DMS114 treated with DMSO at 0.1 percent for 48 hours (cell line): Measurements from ENCODE around the gene RWDD2A.
A peak's percentile ranks its signal among the peaks of the same experiment; 100 is the strongest.

Experiments used
- DNase-seq: peaks from one replicate; lab custom pipeline; 2025; ENCODE audit not compliant: unreplicated experiment; lab: John Stamatoyannopoulos, UW

Gene RWDD2A

DNA sequence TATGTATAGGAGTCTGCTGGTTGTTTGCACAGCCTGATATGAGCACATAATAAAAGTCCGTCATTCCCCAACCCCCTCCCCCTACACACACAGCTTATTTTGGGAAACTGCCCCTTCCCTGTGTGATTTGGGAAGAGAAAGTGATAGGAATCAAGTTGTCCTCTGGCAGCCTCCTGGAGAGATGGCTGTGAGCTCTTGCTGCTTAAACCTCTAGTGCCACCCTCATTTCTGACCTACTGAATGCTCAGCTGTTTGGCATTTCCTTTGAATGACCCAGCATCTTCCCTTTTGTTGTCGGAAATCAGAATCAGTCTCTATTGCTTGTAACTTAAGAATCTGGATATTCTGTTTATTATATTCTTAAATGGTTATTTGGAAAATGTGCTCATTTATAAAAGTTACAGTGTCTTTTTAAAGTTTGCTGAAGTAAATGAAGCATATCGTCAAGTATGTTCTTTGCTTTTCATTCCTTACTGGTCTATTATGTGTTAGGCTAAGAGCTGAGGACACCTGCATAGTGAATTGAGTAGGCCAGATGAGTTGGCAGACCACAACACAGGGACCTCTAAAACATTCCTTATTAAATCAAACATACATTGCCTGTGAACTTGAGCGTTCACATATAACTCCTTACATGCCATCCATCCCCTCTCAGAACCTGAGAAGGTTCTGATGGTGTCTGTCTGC lies 5.5 kb downstream of the RWDD2A start:
- no peak for DNase-seq

DNA sequence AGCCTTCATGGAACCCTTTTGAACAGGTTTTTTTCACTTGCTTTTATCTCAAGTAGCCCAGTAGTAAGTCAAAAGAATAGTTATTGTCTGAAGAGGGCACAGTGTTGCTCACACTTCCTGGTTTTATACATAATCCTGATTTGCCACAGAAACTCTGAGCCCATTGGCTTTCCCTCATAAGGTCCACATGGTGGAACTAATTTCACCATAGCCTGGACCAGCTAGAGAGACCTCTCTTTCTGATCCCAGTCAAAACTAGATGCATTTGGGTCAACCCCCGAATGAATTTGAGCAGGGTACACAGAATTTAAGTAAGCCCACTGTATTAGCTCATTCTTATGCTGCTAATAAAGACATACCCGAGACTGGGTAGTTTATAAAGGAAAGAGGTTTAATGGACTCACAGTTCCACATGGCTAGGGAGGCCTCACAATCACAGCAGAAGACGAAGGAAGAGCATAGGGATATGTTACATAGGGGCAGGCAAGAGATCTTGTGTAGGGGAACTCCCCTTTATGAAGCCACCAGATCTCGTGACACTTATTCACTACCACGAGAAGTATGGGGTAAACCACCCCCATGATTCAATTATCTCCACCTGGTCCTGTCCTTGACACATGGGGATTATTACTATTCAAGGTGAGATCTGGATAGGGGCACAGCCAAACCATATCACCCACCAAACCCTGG lies 6.2 kb downstream of the RWDD2A start:
- DNase-seq = no peak

DNA sequence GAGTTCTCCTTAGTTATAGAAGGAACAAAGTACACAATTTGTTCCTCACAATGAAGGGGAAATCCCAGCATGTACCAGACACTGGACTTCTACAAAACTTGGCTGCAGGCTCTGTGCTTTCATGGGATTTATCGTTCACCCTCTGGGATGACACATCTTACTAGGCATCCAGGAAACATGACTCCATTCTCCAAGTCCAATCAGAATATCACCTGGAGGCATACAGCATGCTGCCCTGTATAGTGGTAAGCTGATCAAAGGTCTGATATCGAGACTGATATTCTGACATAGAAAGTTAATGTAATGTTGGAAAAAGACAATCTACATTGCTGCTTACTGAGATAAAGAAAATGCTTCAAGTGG lies 6.7 kb downstream of the RWDD2A start:
- no peak for DNase-seq

DNA sequence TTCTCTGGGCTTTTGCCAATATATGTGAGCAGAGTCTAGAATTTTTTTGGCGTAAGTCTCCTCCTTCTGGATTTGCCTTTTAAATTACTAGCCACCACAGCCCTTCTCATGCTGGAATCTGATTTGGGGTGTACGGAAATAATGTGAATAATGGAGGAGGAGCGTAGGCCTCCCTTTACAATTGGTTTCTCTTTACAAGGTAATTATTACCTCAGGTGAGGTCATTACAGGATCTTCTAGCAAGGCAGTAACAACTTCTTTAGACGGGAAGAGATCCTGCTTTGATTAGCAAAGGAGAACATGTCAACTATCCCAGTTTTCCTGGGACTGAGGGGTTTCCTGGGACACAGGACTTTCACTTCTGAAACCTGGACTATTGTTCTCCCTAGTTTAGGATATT lies 8.9 kb downstream of the RWDD2A start:
- DNase-seq = no peak

DNA sequence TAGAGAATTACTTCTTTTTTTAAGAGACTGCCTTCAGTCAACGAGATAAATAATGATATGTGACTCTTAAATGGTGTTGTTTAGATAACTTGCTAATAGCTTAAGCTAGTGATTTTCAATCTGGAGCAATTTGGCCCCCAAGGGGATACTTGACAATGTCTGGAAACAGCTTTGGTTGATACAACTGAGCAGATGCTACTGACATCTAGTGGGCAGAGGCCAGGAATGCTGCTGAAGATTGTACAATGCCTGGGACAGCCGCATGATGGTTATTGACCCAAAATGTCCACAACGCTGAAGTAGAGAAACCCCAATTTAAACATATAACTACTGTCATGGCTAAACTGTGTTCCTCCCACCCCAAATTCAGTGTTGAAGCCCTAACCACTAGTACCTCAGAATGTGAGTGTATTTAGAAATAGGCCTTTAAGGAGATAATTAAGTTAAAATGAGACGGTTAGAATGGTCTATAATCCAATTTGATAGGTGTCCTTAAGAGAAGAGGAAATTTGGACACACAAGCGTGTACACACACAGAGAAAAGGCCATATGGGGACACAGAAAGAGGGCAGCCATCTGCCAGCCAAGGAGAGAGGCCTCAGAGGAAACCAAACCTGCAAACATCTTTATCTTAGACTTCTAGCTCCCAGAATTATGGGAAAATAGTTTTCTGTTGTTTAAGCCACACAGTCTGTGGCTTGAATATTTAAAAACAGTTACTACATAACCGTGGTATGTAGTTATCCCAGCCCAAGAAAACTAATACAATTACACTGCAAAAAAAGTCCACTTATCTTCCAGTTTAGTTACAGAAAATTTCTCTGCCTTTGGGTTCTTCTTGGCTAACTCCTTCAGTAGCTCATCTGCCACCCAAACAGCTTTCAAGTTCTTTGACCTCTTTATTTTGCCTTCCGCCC lies 22.2 kb downstream of the RWDD2A start:
- peak; percentile 62 for DNase-seq

DNA sequence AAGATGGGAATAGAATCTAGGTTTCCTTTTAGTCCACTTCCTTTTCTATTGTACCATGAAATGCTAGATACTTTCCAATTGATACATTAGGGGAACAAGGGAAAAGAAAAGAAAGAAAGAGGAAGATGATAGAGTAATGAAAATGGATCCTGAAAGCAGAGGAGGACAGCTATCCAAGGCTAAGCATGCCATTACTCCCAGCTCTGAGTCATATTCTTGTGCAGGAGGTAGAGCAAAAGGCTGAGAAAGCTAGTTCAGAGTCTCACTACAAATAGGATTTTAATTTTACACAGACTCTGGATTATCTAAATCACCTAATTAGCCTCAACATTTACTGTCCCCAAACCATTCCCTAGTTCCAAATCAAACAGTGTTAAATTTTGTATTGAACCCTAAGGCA lies 23.6 kb downstream of the RWDD2A start:
- DNase-seq = no peak

DNA sequence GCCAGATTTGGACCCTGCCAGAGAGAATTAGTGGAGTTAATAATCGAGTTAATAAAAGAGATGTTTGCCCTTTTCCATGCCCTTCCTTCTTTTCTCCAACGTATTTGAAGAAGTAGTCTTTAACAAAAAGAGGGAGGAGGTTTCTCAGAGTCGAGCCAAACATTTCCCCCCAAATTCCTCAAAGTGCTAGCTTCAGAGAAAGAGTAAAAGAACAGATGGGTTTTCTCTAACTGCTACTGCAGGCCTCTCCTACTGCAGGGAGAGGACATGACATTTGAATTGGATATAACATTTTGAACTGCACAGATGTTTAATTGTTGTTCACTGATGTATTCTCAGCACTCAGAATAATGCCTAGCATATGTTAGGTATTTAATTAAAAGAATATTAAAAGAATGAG lies 25.5 kb downstream of the RWDD2A start:
- DNase-seq = no peak

DNA sequence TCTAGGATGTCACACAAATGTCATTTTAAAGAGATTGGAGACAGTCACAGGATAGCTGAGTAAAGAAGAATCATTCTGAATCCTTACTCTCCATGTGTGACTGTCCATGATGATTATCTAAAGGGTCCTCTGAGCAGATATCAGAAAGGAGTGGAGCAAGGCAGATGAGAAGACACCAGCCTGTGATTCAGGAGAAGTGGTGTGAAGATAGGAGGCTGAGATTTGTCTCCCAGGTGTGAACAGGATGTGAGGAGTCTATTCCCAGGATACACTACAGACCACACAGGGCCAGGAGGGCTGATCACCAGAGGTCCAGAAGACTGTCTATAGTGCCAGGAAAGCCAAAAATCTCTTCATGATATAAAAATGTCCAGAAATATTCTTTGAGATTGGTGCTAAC lies 27.0 kb downstream of the RWDD2A start:
- DNase-seq = no peak

DNA sequence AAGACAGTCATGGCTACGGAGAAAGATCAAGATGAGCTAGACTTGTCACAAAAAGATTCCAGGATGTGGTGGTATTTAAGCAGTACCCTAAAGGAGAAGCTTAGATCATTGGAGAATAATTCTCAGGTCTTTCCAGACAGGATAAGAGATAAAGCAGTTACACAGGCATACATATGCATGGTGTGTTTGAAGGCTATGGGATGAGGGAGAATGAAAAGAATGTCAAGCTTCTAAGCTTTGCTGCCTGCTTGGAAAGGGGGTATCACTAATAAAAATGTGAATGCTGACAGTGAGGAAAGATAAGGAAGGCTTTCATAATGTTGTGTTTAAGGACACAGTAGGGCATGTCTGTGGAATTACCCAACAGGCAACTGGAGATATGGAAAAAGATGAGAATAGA lies 28.1 kb downstream of the RWDD2A start:
- no peak for DNase-seq

DNA sequence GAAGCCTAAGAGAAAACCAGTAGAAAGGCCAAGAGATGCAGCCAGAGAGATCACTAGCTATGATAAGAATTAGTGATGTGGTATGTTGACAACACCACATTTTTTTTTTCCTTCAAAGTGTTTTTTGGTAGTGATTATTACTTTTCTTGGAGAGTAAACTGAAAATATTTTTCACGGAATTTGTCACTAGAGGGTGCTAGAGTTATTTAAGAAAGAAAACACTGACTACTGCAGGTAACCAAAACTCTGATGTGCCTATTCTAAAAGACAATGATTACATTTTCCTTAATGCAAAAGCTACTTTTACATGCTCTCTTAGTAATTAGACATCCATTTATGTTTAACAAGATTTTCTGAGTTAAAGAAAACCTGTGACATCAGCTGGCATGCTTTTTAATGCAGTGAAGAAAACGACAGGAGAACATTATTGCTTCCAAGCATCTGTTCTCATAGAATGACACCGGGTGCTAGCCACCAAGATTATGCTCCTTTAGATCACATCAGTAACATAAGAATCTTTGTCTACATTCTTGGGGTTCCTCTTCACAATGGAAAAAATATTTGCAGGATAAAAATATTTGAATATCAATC lies 28.8 kb downstream of the RWDD2A start:
- DNase-seq = peak; percentile 25

DNA sequence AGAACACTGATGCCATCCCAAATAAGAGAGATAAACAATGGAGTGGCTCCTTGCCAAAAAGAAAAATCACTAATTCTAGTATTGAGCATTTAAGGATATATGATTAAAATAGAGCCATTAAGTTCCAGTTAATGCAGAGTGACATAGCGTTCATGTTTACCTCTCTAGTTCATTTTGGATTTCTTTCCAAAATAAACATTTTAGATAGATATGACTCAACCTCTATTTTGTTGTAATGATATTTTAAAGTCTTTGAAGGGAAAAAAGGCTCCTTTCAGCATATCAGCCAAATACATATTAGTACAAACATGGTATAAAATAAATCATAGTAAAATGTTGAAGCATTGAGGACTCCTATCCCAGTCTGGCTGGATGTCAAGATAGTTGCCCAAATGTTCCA lies 33.4 kb downstream of the RWDD2A start:
- no peak for DNase-seq

DNA sequence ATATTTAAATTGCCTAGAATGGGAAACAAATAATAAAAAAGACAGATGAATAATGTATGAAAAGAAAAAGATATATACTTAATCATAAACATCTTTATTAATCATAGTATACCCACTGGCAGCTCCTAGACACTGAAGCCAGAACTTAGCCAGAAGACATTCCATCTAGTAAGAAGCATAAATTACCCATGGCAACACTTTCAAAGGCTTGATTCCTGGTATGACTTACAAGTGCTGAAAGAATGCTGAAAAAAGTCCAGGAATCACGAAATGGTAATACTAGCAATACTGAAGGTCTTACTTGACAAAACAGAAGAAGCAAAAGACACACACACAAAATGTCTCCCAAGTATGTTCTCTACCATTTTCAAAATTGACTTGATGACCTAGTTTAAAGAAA lies 38.0 kb downstream of the RWDD2A start:
- no peak for DNase-seq

DNA sequence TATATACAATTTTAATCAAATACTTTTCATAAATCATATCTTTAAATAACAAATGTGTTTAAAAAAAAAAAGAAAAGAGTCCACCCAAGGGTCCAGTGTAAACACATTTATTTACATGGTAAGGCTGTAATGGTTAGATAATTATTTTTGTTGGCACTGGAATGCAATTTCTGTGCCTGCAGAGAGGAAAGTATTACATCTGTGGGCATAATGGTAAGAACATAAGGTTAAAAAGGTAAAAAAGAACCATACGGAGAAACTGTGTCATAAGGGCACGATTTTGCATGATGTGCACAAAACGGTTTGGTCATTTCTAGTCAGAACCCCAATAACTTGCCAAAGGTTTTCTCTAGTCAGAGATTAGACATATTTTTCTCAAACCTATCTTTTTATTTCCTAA lies 54.3 kb downstream of the RWDD2A start:
- DNase-seq = no peak
